ENCODE results near the gene ASXL3.

The ASXL3 gene

GRCh38 chr18:33577685-33578517, at the start of gene ASXL3:
Gene ASXL3 (plus strand): TSS chr18:33578219. CDS start chr18:33578632, 413 bp downstream.
- DNase-seq = no peak

GRCh38 chr18:33532978-33533377, 45.0 kb upstream of the ASXL3 start:
- DNase-seq = no peak

- no peak for DNase-seq
These were observed 41.1 kb upstream of the ASXL3 start for GRCh38 chr18:33536904-33537303.

GRCh38 chr18:33538418-33539042, 39.5 kb upstream of the ASXL3 start:
- DNase-seq = no peak

- DNase-seq = no peak
These were observed 37.6 kb upstream of the ASXL3 start for GRCh38 chr18:33540392-33540791.

GRCh38 chr18:33541316-33541715, 36.7 kb upstream of the ASXL3 start:
- no peak for DNase-seq

- DNase-seq = no peak
These were observed 21.2 kb upstream of the ASXL3 start for GRCh38 chr18:33556846-33557245.

GRCh38 chr18:33557706-33558105, 20.3 kb upstream of the ASXL3 start:
- DNase-seq = no peak

GRCh38 chr18:33558529-33558928, 19.5 kb upstream of the ASXL3 start:
- no peak for DNase-seq

GRCh38 chr18:33560686-33561370, 17.2 kb upstream of the ASXL3 start:
- DNase-seq = no peak

GRCh38 chr18:33562741-33563140, 15.3 kb upstream of the ASXL3 start:
- no peak for DNase-seq

- no peak for DNase-seq
These were observed 10.3 kb upstream of the ASXL3 start for GRCh38 chr18:33567705-33568104.

- no peak for DNase-seq
These were observed 5.8 kb upstream of the ASXL3 start for GRCh38 chr18:33571998-33572787.

- DNase-seq = no peak
These were observed 4.8 kb upstream of the ASXL3 start for GRCh38 chr18:33573193-33573592.

- DNase-seq = no peak
These were observed 2.6 kb upstream of the ASXL3 start for GRCh38 chr18:33575451-33575850.

- no peak for DNase-seq
These were observed 896 bp upstream of the ASXL3 start for GRCh38 chr18:33576999-33577646.

- no peak for DNase-seq
These were observed 714 bp downstream of the ASXL3 start for GRCh38 chr18:33578518-33579348.

GRCh38 chr18:33579349-33580215, 1.6 kb downstream of the ASXL3 start:
- DNase-seq = no peak

GRCh38 chr18:33580546-33580945, 2.5 kb downstream of the ASXL3 start:
- DNase-seq = no peak

GRCh38 chr18:33581856-33582255, 3.8 kb downstream of the ASXL3 start:
- no peak for DNase-seq

GRCh38 chr18:33583901-33584300, 5.9 kb downstream of the ASXL3 start:
- DNase-seq = no peak
